ENCODE data around the gene SIAH2.

GRCh38 chr3:150806185-150806835 is 43.3 kb upstream of the SIAH2 start:
- TF ChIP-seq ARNT (IDR thresholded peaks at IDR 0.05) (no peak), NFRKB (IDR thresholded peaks at IDR 0.05) (no peak), FOXA1 (IDR thresholded peaks at IDR 0.05) (no peak), CTBP1 (IDR thresholded peaks at IDR 0.05; ENCODE audit: borderline replicate concordance) (no peak), ELF4 (IDR thresholded peaks at IDR 0.05) (no peak), SUZ12 (IDR thresholded peaks at IDR 0.05) (no peak)
